GM12878 (cell line): ENCODE data around the gene MEF2D. TPM values are rescaled to one million over a fixed set of nuclear protein-coding genes. Genes with fewer than 3 reads are reported as not detected.

Experiments used
- ATAC-seq: fragments of 200-7000 bp; cut with Tn5 transposase; 3 replicates; pipeline ENCODE4 v1.9.1; 2020; ENCODE audit warnings: mild to moderate bottlenecking, moderate library complexity
- BruUV-seq: library from RNA; stranded (reverse); fragments of 400-500 nt; replicated peaks from 2 replicates; lab custom pipeline; 2021; lab: Mats Ljungman, UMichigan
- CTCF ChIA-PET: fragments of 300-600 bp; sonication (Branson Sonifier 250); formaldehyde crosslinking; extraction: SDS; loops from one replicate; lab custom pipeline; 2021; ENCODE audit warnings: inconsistent platforms; lab: Yijun Ruan, JAX
- POLR2A ChIA-PET: fragments of 350-600 bp; formaldehyde crosslinking; extraction: SDS; loops from one replicate; lab custom pipeline; 2021; ENCODE audit warnings: inconsistent platforms; lab: Charles Lee
- RAD21 ChIA-PET: fragments of 300-600 bp; sonication (Branson Sonifier 250); formaldehyde crosslinking; loops from one replicate; lab custom pipeline; 2023; ENCODE audit warnings: antibody characterized with exemption; ENCODE audit not compliant: unreplicated experiment; lab: Charles Lee
- SMC1A ChIA-PET: fragments of 300-600 bp; sonication (Branson Sonifier 250); formaldehyde crosslinking; loops from one replicate; lab custom pipeline; 2023; ENCODE audit not compliant: unreplicated experiment, uncharacterized antibody; lab: Charles Lee
- DNase-seq: peaks from one replicate; pipeline ENCODE4 v3.0.0-alpha.2; 2011; ENCODE audit warnings: low read depth, low spot score
- FAIRE-seq: peaks from 3 replicates; lab custom pipeline; 2011; peaks lifted over from hg19 to GRCh38; lab: Jason Lieb, UNC
- H2AFZ ChIP-seq: 2 replicates; pipeline ENCODE4 v1.6.0; 2011; ENCODE audit warnings: low read depth, low read length, control low read depth; ENCODE audit not compliant: control insufficient read depth
- H3K27ac ChIP-seq: 2 replicates; pipeline ENCODE4 v1.5.1; 2011; ENCODE audit warnings: control low read depth; ENCODE audit not compliant: control insufficient read depth, insufficient read depth
- H3K27me3 ChIP-seq, 2 experiments: replicated peaks in 1 of 2; 2 replicates each; pipeline versions ENCODE4 v1.6.0 to v1.6.1; 2011; ENCODE audit warnings: low read length in 1 of 2; ENCODE audit not compliant: control insufficient read depth in 2 of 2, insufficient read depth in 2 of 2
- H3K36me3 ChIP-seq, 2 experiments: 2 replicates each; pipeline ENCODE4 v1.5.1; 2011; ENCODE audit warnings: low read length in 1 of 2; ENCODE audit not compliant: control insufficient read depth in 2 of 2, insufficient read depth in 2 of 2
- H3K4me1 ChIP-seq: 2 replicates; pipeline ENCODE4 v1.6.1; 2011; ENCODE audit warnings: mild to moderate bottlenecking, low read length, moderate library complexity, mixed read lengths; ENCODE audit not compliant: control insufficient read depth, insufficient read depth
- H3K4me2 ChIP-seq: 2 replicates; pipeline ENCODE4 v1.6.0; 2011; ENCODE audit warnings: control low read depth; ENCODE audit not compliant: control insufficient read depth, insufficient read depth
- H3K4me3 ChIP-seq: fragments of 200-600 bp; sonication (generic); 2 replicates; pipeline ENCODE4 v1.5.1; 2016
- H3K79me2 ChIP-seq: 2 replicates; pipeline ENCODE4 v1.6.0; 2011; ENCODE audit warnings: low read length; ENCODE audit not compliant: control insufficient read depth, insufficient read depth
- H3K9ac ChIP-seq: 2 replicates; pipeline ENCODE4 v1.8.0; 2011; ENCODE audit warnings: low read length, control low read depth, mixed read lengths; ENCODE audit not compliant: control insufficient read depth, insufficient read depth
- H3K9me3 ChIP-seq: replicated peaks from 3 replicates; pipeline ENCODE4 v1.5.1; 2011; ENCODE audit warnings: mild to moderate bottlenecking, low read length; ENCODE audit not compliant: control insufficient read depth, insufficient read depth
- H4K20me1 ChIP-seq: 2 replicates; pipeline ENCODE4 v1.6.0; 2011; ENCODE audit not compliant: control insufficient read depth, insufficient read depth
- CHD1 ChIP-seq: IDR thresholded peaks from 2 replicates; pipeline ENCODE4 v1.6.1; 2012; ENCODE audit warnings: low read depth, low read length, improper control_type of control experiment
- FOXK2 ChIP-seq: fragments of 450-650 bp; IDR thresholded peaks from 2 replicates; pipeline ENCODE4 v1.6.1; 2017; ENCODE audit warnings: mild to moderate bottlenecking, moderate library complexity
- GATAD2B ChIP-seq: fragments of 450-650 bp; conservative IDR thresholded peaks from 2 replicates; pipeline ENCODE4 v1.6.1; 2017; ENCODE audit warnings: low read depth, mild to moderate bottlenecking, moderate library complexity
- HDAC6 ChIP-seq: fragments of 200-600 bp; sonication (generic); IDR thresholded peaks from one replicate; pipeline ENCODE4 v1.8.0; 2017; ENCODE audit warnings: antibody characterized with exemption; ENCODE audit not compliant: unreplicated experiment
- MTA2 ChIP-seq: fragments of 450-650 bp; IDR thresholded peaks from 2 replicates; pipeline ENCODE4 v1.6.1; 2016; ENCODE audit warnings: low read depth, mild to moderate bottlenecking, moderate library complexity
- NFYB ChIP-seq: IDR thresholded peaks from 2 replicates; pipeline ENCODE4 v1.6.1; 2011; ENCODE audit warnings: low read depth, mild to moderate bottlenecking, low read length, improper control_type of control experiment, moderate library complexity; ENCODE audit not compliant: insufficient read depth
- STAT1 ChIP-seq: fragments of 450-650 bp; conservative IDR thresholded peaks from 2 replicates; pipeline ENCODE4 v1.6.1; 2014; ENCODE audit warnings: antibody characterized with exemption, mild to moderate bottlenecking
- TAF1 ChIP-seq: IDR thresholded peaks from 2 replicates; pipeline ENCODE4 v1.6.1; 2011; ENCODE audit warnings: mild to moderate bottlenecking, low read depth, low read length, borderline replicate concordance
- TARDBP ChIP-seq: IDR thresholded peaks from 2 replicates; pipeline ENCODE4 v1.6.1; 2016; ENCODE audit warnings: borderline replicate concordance
- TCF3 ChIP-seq: IDR thresholded peaks from 2 replicates; pipeline ENCODE4 v1.6.1; 2012; ENCODE audit warnings: low read depth, mild to moderate bottlenecking, low read length, borderline replicate concordance; ENCODE audit not compliant: insufficient read depth
- ZBED1 ChIP-seq: IDR thresholded peaks from 2 replicates; pipeline ENCODE4 v1.6.1; 2016; ENCODE audit warnings: borderline replicate concordance
- WGBS: methylation state at CpG from one replicate; pipeline ENCODE4 v1.1.6; 2016; ENCODE audit warnings: low lambda C conversion rate; ENCODE audit not compliant: insufficient replicate concordance, insufficient coverage; ENCODE audit errors: missing lambda C conversion rate; 5-methylcytosine and 5-hydroxymethylcytosine counted together
- in situ Hi-C: fragments of 300-500 bp; cut with MboI; formaldehyde crosslinking; loops from 9 replicates; pipeline ENCODE4 v1.14.3; 2018; ENCODE audit warnings: mixed read lengths
- intact Hi-C: fragments of 100-400 bp; cut with micrococcal nuclease; formaldehyde crosslinking; loops from one replicate; pipeline ENCODE4 v1.14.2; 2022; ENCODE audit not compliant: unreplicated experiment
- polyA plus RNA-seq, 11 experiments: library from polyadenylated mRNA; depleted of rRNA in 4 of 11; unstranded in 6 of 11; stranded (reverse) in 5 of 11; fragments of >200 nt; fragmentation: Nextera tagmentation in 4 of 11; fragmentation: Illumina TruSeq in 1 of 11; extraction: Ambion mirVana in 4 of 11; extraction: Trizol in 1 of 11; gene quantifications; 1 replicate in 1 of 11; 2 replicates in 10 of 11; pipeline versions ENCODE4 v1.2.1 to v1.2.3, GENCODE V29; 2011 to 2016; ENCODE audit warnings: inconsistent platforms in 2 of 11, missing spikeins in 2 of 11, low read depth in 1 of 11
- total RNA-seq, 4 experiments: library from RNA; depleted of rRNA in 3 of 4; stranded (reverse); fragments of >200 nt in 3 of 4; fragmentation: Illumina TruSeq in 1 of 4; extraction: Trizol in 1 of 4; gene quantifications; 2 replicates each; pipeline versions ENCODE4 v1.2.1 to v1.2.3, GENCODE V29; 2013 to 2021
- TF ChIP-seq, protein P1 (sequence below): IDR thresholded peaks from 2 replicates; pipeline ENCODE4 v1.6.1; 2011; ENCODE audit warnings: borderline replicate concordance, low read depth, mild to moderate bottlenecking, moderate library complexity, mixed read lengths, low read length; ENCODE audit not compliant: insufficient read depth; ENCODE audit errors: extremely low read length
- TF ChIP-seq, protein P2 (sequence below): fragments of 450-650 bp; IDR thresholded peaks from 2 replicates; pipeline ENCODE4 v1.6.1; 2016; ENCODE audit warnings: mild to moderate bottlenecking
- TF ChIP-seq, protein P3 (sequence below): fragments of 450-650 bp; IDR thresholded peaks from 2 replicates; pipeline ENCODE4 v1.6.1; 2018; ENCODE audit warnings: borderline replicate concordance, mild to moderate bottlenecking; ENCODE audit not compliant: partially characterized antibody

MEF2D gene
- total and polyA plus RNA-seq, 10 of the 15 experiments (the other 5 are each of a cell fraction or from before 2014, with no cell fraction given), result 0.61 to 53.0 (median 15.2) TPM

DNA sequence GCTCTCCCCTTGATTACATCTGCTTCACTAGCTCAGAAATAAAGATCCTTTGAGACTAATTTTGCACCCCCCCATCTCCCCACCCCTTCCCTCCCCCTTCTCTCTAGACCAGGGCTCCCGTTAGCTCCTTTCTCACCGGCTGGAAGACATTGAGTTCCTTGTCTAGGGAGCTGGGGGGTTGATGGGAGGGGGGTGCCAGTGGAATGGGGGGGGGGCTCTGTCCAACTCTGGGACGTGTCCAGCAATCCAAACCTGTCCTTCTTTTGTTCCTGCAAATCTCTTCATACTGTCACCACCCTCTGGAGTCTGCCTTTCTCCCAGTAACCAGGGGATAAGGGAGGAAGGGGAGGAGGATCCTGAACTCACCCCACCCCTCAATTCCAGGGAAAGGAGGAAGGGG lies 69.7 kb downstream of the MEF2D start:
- FAIRE-seq, result no peak
- WGBS, result 0% methylated on average over 1 of the region's 3 CpGs
- no peak for TF ChIP-seq GATAD2B
- no peak for TF ChIP-seq TCF3
- no peak for TF ChIP-seq FOXK2
- TF ChIP-seq MTA2, result no peak
- TF ChIP-seq HDAC6, result no peak
- TF ChIP-seq TAF1, result no peak
- no peak for TF ChIP-seq ZBED1
- TF ChIP-seq TARDBP, result no peak
- TF ChIP-seq, protein P1, sequence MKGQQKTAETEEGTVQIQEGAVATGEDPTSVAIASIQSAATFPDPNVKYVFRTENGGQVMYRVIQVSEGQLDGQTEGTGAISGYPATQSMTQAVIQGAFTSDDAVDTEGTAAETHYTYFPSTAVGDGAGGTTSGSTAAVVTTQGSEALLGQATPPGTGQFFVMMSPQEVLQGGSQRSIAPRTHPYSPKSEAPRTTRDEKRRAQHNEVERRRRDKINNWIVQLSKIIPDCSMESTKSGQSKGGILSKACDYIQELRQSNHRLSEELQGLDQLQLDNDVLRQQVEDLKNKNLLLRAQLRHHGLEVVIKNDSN, result no peak
- no peak for TF ChIP-seq STAT1
- TF ChIP-seq NFYB, result no peak
- TF ChIP-seq, protein P2, sequence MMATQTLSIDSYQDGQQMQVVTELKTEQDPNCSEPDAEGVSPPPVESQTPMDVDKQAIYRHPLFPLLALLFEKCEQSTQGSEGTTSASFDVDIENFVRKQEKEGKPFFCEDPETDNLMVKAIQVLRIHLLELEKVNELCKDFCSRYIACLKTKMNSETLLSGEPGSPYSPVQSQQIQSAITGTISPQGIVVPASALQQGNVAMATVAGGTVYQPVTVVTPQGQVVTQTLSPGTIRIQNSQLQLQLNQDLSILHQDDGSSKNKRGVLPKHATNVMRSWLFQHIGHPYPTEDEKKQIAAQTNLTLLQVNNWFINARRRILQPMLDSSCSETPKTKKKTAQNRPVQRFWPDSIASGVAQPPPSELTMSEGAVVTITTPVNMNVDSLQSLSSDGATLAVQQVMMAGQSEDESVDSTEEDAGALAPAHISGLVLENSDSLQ, result no peak
- TF ChIP-seq CHD1, result no peak
- TF ChIP-seq, protein P3, sequence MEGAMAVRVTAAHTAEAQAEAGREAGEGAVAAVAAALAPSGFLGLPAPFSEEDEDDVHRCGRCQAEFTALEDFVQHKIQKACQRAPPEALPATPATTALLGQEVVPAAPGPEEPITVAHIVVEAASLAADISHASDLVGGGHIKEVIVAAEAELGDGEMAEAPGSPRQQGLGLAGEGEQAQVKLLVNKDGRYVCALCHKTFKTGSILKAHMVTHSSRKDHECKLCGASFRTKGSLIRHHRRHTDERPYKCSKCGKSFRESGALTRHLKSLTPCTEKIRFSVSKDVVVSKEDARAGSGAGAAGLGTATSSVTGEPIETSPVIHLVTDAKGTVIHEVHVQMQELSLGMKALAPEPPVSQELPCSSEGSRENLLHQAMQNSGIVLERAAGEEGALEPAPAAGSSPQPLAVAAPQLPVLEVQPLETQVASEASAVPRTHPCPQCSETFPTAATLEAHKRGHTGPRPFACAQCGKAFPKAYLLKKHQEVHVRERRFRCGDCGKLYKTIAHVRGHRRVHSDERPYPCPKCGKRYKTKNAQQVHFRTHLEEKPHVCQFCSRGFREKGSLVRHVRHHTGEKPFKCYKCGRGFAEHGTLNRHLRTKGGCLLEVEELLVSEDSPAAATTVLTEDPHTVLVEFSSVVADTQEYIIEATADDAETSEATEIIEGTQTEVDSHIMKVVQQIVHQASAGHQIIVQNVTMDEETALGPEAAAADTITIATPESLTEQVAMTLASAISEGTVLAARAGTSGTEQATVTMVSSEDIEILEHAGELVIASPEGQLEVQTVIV, result no peak

More for the DNA sequence above, 69.7 kb downstream of the MEF2D start:
- ATAC-seq (no peak), DNase-seq (no peak)
- H2AFZ ChIP-seq, result no peak overlapping the region
- H4K20me1 ChIP-seq, result no peaks in the 10 kb centered on the region; the same call in 1 of the 2 replicates
- intact Hi-C loops, result no loop called here
- no peaks in the 10 kb centered on the region for H3K9me3 ChIP-seq
- H3K4me1 ChIP-seq, result no peaks in the 10 kb centered on the region; the same call in 1 of the 2 replicates
- POLR2A ChIA-PET, result interaction anchor here (0.6 kb wide), 1 partner anchor 33 kb away, joined by 3 read pairs; no protein-coding TSS in a partner anchor
- no peaks in the 10 kb centered on the region for H3K79me2 ChIP-seq
- in situ Hi-C loops, result no loop called here
- no TSS peak for BruUV-seq
- no peak overlapping the region for H3K4me2 ChIP-seq
- H3K27me3 ChIP-seq, result peaks cover 21 to 36% of the 10 kb centered on the region in 2 experiments
- H3K9ac ChIP-seq, result no peak overlapping the region
- no peak overlapping the region for H3K27ac ChIP-seq
- CTCF ChIA-PET, result interaction anchor here (1.6 to 2.9 kb wide), 2 partner anchors 11 to 45 kb away, joined by 7 to 13 read pairs; no protein-coding TSS in a partner anchor
- no peaks in the 10 kb centered on the region for H3K36me3 ChIP-seq
- SMC1A ChIA-PET, result interaction anchor here (0.8 to 2.5 kb wide), 3 partner anchors 11 to 45 kb away, joined by 3 to 11 read pairs (median 3); no protein-coding TSS in a partner anchor
- RAD21 ChIA-PET, result interaction anchor here (1.9 kb wide), 1 partner anchor 11 kb away, joined by 9 read pairs; no protein-coding TSS in a partner anchor
- H3K4me3 ChIP-seq, result no peak overlapping the region
